Activated CD8-positive, alpha-beta memory T cell treated with anti-CD3 and anti-CD28 coated beads for 48 hours (primary cell): Measurements from ENCODE around the gene PLD4.
"Not testable (repeated sequence)": the region's sequence is repeated elsewhere in the genome, so short reads cannot be mapped to it uniquely, and the experiment has no call there.

Experiments
- DNase-seq, 3 experiments: peaks; one replicate each; pipeline ENCODE4 v3.0.0-alpha.2; 2020; ENCODE audit warnings: low read depth in 2 of 3, low spot score in 2 of 3

PLD4 gene

GRCh38 chr14:104885973-104886689 is 38.5 kb upstream of the PLD4 start:
- DNase-seq, result no peak

GRCh38 chr14:104886690-104887622 is 37.7 kb upstream of the PLD4 start:
- no peak for DNase-seq

GRCh38 chr14:104887623-104888488 is 36.8 kb upstream of the PLD4 start:
- DNase-seq, result no peak

- no peak for DNase-seq
These were observed 35.9 kb upstream of the PLD4 start for GRCh38 chr14:104888489-104889374.

GRCh38 chr14:104889375-104889757 is 35.3 kb upstream of the PLD4 start:
- no peak for DNase-seq

GRCh38 chr14:104890292-104890691 is 34.4 kb upstream of the PLD4 start:
- DNase-seq, result not testable (repeated sequence)

GRCh38 chr14:104891121-104891551 is 33.5 kb upstream of the PLD4 start:
- DNase-seq, result no peak

GRCh38 chr14:104891664-104892530 is 32.8 kb upstream of the PLD4 start:
- DNase-seq, result no peak

- no peak for DNase-seq
These were observed 31.9 kb upstream of the PLD4 start for GRCh38 chr14:104892531-104893434.

GRCh38 chr14:104893435-104894207 is 31.1 kb upstream of the PLD4 start:
- no peak for DNase-seq

- DNase-seq, result no peak
These were observed 30.1 kb upstream of the PLD4 start for GRCh38 chr14:104894331-104895206.

GRCh38 chr14:104895207-104895785 is 29.4 kb upstream of the PLD4 start:
- no peak for DNase-seq

- no peak for DNase-seq
These were observed 28.7 kb upstream of the PLD4 start for GRCh38 chr14:104895786-104896661.

- DNase-seq, result no peak
These were observed 27.1 kb upstream of the PLD4 start for GRCh38 chr14:104897330-104898194.
